Measurements from ENCODE around the gene TPPP. TPM values are rescaled to one million over a fixed set of nuclear protein-coding genes. Genes with fewer than 3 reads are reported as not detected.
"Not testable (repeated sequence)": the region's sequence is repeated elsewhere in the genome, so short reads cannot be mapped to it uniquely, and the experiment has no call there.

The TPPP gene
- 0.84 TPM for total RNA-seq

- not testable (repeated sequence) for H3K4me1 ChIP-seq (ENCODE audit: insufficient read depth, low read length); H3K27me3 ChIP-seq (ENCODE audit: insufficient read depth, low read length); H3K9me3 ChIP-seq (ENCODE audit: low read depth, low read length)
- peak within 1 kb of the TSS; percentile 20 for H3K4me3 ChIP-seq (ENCODE audit: low read length)
Observed at GRCh38 chr5:693271-694041, at the start of gene TPPP. Gene TPPP (minus strand): TSS chr5:693352. CDS start chr5:678060, 15,292 bp downstream.

- not testable (repeated sequence) for H3K27me3 ChIP-seq (ENCODE audit: insufficient read depth, low read length); H3K4me3 ChIP-seq (ENCODE audit: low read length); H3K4me1 ChIP-seq (ENCODE audit: insufficient read depth, low read length)
Observed at GRCh38 chr5:742276-742675, 49.1 kb upstream of the TPPP start.

GRCh38 chr5:734145-734544, 41.0 kb upstream of the TPPP start:
- H3K4me1 ChIP-seq (ENCODE audit: insufficient read depth, low read length); H3K9me3 ChIP-seq (ENCODE audit: low read depth, low read length); H3K27me3 ChIP-seq (ENCODE audit: insufficient read depth, low read length); H3K4me3 ChIP-seq (ENCODE audit: low read length): not testable (repeated sequence)

More at GRCh38 chr5:742276-742675, 49.1 kb upstream of the TPPP start:
- not testable (repeated sequence) for H3K9me3 ChIP-seq (ENCODE audit: low read depth, low read length)

DNA sequence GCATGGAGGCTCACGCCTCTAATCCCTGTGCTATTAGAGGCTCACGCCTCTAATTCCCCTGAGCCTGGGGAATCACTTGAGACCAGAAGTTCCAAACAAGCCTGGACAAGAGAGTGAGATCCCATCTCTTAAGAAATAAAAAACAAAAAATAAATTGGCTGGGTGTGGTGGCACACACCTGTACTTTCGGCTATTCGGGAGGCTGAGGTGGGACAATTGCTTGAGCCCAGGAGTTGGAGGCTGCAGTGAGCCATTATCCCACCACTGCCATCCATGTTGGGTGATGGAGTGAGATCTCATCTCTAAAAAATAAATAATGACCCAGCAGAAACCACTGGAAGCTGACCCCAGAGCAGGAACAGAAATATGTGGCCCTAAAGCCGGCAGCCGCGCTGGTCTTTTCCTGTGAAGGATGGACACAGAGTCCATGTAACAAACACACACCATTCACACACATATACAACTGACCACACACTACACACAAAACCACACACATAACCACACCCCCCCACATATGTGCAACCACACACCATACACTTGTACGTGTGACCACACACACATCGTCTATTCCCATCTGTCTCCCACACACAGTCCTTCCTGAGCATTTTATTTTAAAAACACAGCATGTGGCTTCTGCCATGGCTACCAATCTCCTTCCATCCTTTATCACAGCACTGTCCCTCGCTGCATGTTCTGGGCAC, 39.8 kb upstream of the TPPP start:
- not testable (repeated sequence) for H3K4me3 ChIP-seq (ENCODE audit: low read length); H3K27me3 ChIP-seq (ENCODE audit: insufficient read depth, low read length); H3K9me3 ChIP-seq (ENCODE audit: low read depth, low read length); H3K4me1 ChIP-seq (ENCODE audit: insufficient read depth, low read length)

GRCh38 chr5:729225-729624, 36.1 kb upstream of the TPPP start:
- H3K4me1 ChIP-seq (ENCODE audit: insufficient read depth, low read length); H3K9me3 ChIP-seq (ENCODE audit: low read depth, low read length); H3K27me3 ChIP-seq (ENCODE audit: insufficient read depth, low read length); H3K4me3 ChIP-seq (ENCODE audit: low read length): not testable (repeated sequence)

DNA sequence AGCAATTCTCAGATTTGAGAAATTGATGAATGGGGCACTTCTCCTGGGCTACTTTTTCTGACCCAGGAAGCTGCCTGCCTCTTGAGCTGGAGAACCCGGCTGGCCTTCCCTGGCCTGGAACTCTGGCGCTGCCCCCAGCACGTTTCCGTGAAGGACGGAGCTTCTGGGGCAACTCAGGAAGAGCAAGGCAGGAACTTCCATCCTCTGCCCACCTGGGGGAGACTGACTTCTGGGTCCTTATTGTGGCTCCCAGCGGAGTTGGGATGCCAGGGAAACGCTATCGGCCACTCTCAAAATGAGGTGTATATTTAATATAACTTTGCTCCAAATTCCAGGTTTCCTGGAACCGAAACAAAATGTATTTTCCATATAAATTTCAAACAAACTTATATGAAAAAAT, 33.9 kb upstream of the TPPP start:
- H3K27me3 ChIP-seq (ENCODE audit: insufficient read depth, low read length); H3K4me3 ChIP-seq (ENCODE audit: low read length); H3K4me1 ChIP-seq (ENCODE audit: insufficient read depth, low read length); H3K9me3 ChIP-seq (ENCODE audit: low read depth, low read length): not testable (repeated sequence)

DNA sequence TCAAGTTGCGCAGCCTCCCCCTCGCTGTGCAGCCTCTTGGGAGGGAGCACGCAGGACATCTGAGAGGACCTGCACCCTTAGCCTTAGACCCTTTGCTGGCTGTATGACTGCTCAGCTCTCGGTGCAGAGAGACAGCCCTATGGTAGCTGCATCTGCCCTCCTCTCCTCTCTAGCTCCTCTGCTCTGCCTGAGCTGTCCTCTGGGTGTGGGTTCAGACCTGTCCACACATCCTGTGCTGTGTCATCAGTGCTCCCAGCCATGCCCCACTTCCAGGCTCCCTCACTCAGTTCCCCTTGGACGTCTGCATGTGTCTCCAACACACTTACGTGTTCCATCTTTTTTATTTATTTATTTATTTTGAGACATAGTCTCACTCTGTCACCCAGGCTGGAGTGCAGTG, 30.7 kb upstream of the TPPP start:
- not testable (repeated sequence) for H3K4me1 ChIP-seq (ENCODE audit: insufficient read depth, low read length); H3K4me3 ChIP-seq (ENCODE audit: low read length); H3K27me3 ChIP-seq (ENCODE audit: insufficient read depth, low read length); H3K9me3 ChIP-seq (ENCODE audit: low read depth, low read length)

DNA sequence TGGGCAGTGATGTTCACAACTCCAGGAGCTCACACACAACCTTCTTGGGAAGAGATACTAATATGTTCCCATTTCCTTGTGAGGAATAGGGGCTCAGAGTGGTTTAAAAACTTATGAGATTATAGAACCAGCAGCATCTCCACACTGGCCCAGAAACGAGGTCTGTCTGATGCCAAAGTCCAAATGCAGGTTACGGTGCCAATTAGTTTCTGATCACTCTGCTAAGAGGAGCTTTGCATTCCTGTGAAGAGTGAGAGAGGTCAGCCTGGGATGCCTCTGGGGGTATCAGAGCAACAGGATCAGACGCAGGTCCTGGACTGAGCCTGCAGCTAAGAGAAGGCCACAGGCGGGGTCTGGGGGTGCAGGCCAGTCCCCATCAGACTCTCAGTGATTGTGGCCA, 30.2 kb upstream of the TPPP start:
- not testable (repeated sequence) for H3K9me3 ChIP-seq (ENCODE audit: low read depth, low read length); H3K4me3 ChIP-seq (ENCODE audit: low read length); H3K27me3 ChIP-seq (ENCODE audit: insufficient read depth, low read length); H3K4me1 ChIP-seq (ENCODE audit: insufficient read depth, low read length)

DNA sequence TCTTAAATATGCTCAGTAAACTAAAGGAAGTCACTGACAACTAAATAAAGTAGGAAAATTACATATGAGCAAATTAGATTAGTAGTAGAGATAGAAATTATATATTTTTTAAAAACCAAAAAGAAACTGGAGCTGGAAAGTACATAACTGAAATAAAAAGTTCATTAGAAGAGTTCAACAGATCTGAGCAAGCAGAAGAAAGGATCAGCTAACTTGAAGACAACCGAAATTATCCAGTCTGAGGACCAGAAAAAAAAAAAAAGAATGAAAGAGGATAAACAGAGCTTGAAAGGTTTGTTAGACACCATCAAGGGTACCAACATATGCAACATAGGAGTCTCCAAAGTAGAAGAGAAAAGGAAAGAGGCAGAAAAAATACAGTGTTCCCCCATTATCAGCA, 26.2 kb upstream of the TPPP start:
- H3K27me3 ChIP-seq (ENCODE audit: insufficient read depth, low read length); H3K4me1 ChIP-seq (ENCODE audit: insufficient read depth, low read length); H3K4me3 ChIP-seq (ENCODE audit: low read length); H3K9me3 ChIP-seq (ENCODE audit: low read depth, low read length): not testable (repeated sequence)

- no peaks in the 10 kb centered on the region for H3K4me1 ChIP-seq (ENCODE audit: insufficient read depth, low read length)
- no peak overlapping the region for H3K4me3 ChIP-seq (ENCODE audit: low read length)
- H3K27me3 ChIP-seq (ENCODE audit: insufficient read depth, low read length), result no peaks in the 10 kb centered on the region
- H3K9me3 ChIP-seq (ENCODE audit: low read depth, low read length), result no peaks in the 10 kb centered on the region
Observed at GRCh38 chr5:717143-717542, 24.0 kb upstream of the TPPP start.

- H3K27me3 ChIP-seq (ENCODE audit: insufficient read depth, low read length); H3K9me3 ChIP-seq (ENCODE audit: low read depth, low read length); H3K4me3 ChIP-seq (ENCODE audit: low read length); H3K4me1 ChIP-seq (ENCODE audit: insufficient read depth, low read length): not testable (repeated sequence)
Observed at GRCh38 chr5:716740-717139, 23.6 kb upstream of the TPPP start.

DNA sequence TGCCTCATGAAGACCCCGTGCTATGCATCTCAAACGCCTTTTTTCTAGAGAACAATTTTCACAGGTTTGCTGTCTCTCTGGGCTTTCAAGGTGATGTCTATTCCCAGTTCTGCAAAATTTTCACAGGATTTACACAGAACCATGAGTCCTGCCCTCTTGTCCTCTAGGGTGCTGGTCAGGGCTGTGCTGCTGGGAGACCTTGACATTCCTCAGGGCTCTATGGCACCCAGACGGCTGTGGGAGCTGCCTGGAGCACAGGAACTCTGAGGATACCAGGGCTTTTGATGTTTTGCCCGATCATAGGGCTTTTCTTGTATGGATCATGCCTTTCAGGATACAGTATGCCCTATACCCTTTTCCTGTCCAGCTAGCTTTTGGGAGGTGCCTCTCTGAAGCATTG, 22.5 kb upstream of the TPPP start:
- not testable (repeated sequence) for H3K9me3 ChIP-seq (ENCODE audit: low read depth, low read length); H3K4me1 ChIP-seq (ENCODE audit: insufficient read depth, low read length); H3K27me3 ChIP-seq (ENCODE audit: insufficient read depth, low read length); H3K4me3 ChIP-seq (ENCODE audit: low read length)

- H3K4me1 ChIP-seq (ENCODE audit: insufficient read depth, low read length); H3K4me3 ChIP-seq (ENCODE audit: low read length); H3K27me3 ChIP-seq (ENCODE audit: insufficient read depth, low read length); H3K9me3 ChIP-seq (ENCODE audit: low read depth, low read length): not testable (repeated sequence)
Observed at GRCh38 chr5:714215-715118, 21.3 kb upstream of the TPPP start.

GRCh38 chr5:713686-714085, 20.5 kb upstream of the TPPP start:
- not testable (repeated sequence) for H3K4me1 ChIP-seq (ENCODE audit: insufficient read depth, low read length); H3K4me3 ChIP-seq (ENCODE audit: low read length); H3K27me3 ChIP-seq (ENCODE audit: insufficient read depth, low read length); H3K9me3 ChIP-seq (ENCODE audit: low read depth, low read length)

- not testable (repeated sequence) for H3K4me3 ChIP-seq (ENCODE audit: low read length); H3K4me1 ChIP-seq (ENCODE audit: insufficient read depth, low read length); H3K9me3 ChIP-seq (ENCODE audit: low read depth, low read length)
Observed at GRCh38 chr5:708848-709517, 15.8 kb upstream of the TPPP start.

More at GRCh38 chr5:708848-709517, 15.8 kb upstream of the TPPP start:
- not testable (repeated sequence) for H3K27me3 ChIP-seq (ENCODE audit: insufficient read depth, low read length)
